Spinal cord (tissue), 10 donors: ENCODE measurements around the gene ERI2. TPM values are rescaled to one million over a fixed set of nuclear protein-coding genes. Genes with fewer than 3 reads are reported as not detected.
A peak's percentile ranks its signal among the peaks of the same experiment; 100 is the strongest.

Experiments used
- DNase-seq, 6 donors: peaks; one replicate each; pipeline versions ENCODE4 v3.0.0 to v3.0.0-alpha.2; 2013 to 2015; ENCODE audit warnings: low spot score in 6 of 6, low read depth in 4 of 6
- H3K27ac ChIP-seq: one replicate; pipeline ENCODE4 v1.5.1; 2013; ENCODE audit warnings: low read depth, low read length, control low read depth
- H3K27me3 ChIP-seq: one replicate; pipeline ENCODE4 v1.6.1; 2013; ENCODE audit warnings: low read length; ENCODE audit not compliant: control insufficient read depth, insufficient read depth
- H3K36me3 ChIP-seq: one replicate; pipeline ENCODE4 v1.6.1; 2013; ENCODE audit warnings: low read length; ENCODE audit not compliant: control insufficient read depth, insufficient read depth
- H3K4me1 ChIP-seq: one replicate; pipeline ENCODE4 v1.6.1; 2013; ENCODE audit warnings: low read length; ENCODE audit not compliant: control insufficient read depth, insufficient read depth
- H3K4me3 ChIP-seq: one replicate; pipeline ENCODE4 v1.5.1; 2013; ENCODE audit warnings: low read depth, low read length, control low read depth
- H3K9me3 ChIP-seq: one replicate; pipeline ENCODE4 v1.6.1; 2013; ENCODE audit warnings: low read length; ENCODE audit not compliant: control insufficient read depth, insufficient read depth
- WGBS: methylation state at CpG from one replicate; pipeline ENCODE4 v1.1.5; 2013; ENCODE audit warnings: missing lambda C conversion rate; ENCODE audit not compliant: insufficient coverage; 5-methylcytosine and 5-hydroxymethylcytosine counted together
- polyA plus RNA-seq, 2 donors: library from polyadenylated mRNA; unstranded; fragments of 120-200 nt; gene quantifications; one replicate each; pipeline ENCODE4 v1.2.1, GENCODE V29; 2013; ENCODE audit not compliant: insufficient read length in 2 of 2
- total RNA-seq, 2 donors: library from RNA; depleted of rRNA in 1 of 2; stranded (reverse); fragments of 120-200 nt in 1 of 2; fragments of >200 nt in 1 of 2; gene quantifications; one replicate each; pipeline versions ENCODE4 v1.2.3 to v1.2.4, GENCODE V29; 2013 to 2014
- donor health status: healthy.

Gene ERI2
- total and polyA plus RNA-seq, 4 donors, result 23.1 to 34.1 (median 24.7) TPM

- Histone ChIP-seq H3K36me3 (peaks cover 13% of the 10 kb centered on the region), H3K4me1 (peaks cover under 1% of the 10 kb centered on the region), H3K4me3 (no peak overlapping the region), H3K27ac (no peak overlapping the region), H3K27me3 (no peaks in the 10 kb centered on the region), H3K9me3 (no peaks in the 10 kb centered on the region)
- DNase-seq, result no peak
Observed at GRCh38 chr16:20846551-20846950, 40.3 kb upstream of the ERI2 start.

DNA sequence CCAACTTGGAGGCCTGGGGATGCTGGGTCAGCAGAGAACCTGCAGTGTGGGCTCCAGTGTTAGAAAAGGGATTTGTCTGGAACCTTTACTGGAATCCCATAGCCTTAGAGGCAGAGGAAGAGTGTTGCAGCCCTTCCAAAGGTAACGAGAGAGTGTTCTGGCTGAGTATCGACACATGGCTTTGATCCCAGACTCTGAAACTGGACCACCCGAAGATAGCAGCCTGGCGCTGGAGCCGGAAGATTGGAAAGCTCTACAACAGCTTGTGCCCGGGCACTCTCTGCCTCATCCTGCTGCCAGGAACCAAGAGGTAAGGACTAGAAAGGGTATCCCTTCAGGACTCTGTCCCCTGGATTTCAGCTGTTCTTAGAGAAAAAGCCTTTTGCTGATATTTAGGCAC, 39.8 kb upstream of the ERI2 start:
- Histone ChIP-seq H3K4me3 (no peak overlapping the region), H3K27ac (no peak overlapping the region), H3K4me1 (no peaks in the 10 kb centered on the region), H3K27me3 (no peaks in the 10 kb centered on the region), H3K9me3 (no peaks in the 10 kb centered on the region), H3K36me3 (peaks cover 13% of the 10 kb centered on the region)
- WGBS, result 84% methylated on average over 6 of the region's 6 CpGs
- DNase-seq, result peak in 1 of 6 donors; percentile 33

DNA sequence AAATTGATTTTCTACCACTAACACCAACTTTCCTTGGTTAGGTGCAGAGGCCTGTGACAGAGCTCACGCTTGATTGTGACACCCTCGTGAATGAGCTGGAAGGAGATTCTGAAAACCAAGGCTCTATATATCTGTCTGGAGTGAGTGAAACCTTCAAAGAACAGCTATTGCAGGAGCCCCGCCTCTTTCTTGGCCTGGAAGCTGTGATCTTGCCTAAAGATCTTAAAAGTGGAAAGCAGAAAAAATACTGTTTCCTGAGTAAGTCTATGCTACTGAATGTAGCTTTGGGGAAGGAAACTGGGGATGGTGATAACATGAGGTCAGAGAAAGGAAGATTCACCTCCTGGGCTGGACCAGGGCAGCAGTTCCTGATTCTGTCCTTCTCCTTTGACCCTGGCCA, 38.3 kb upstream of the ERI2 start:
- 83% methylated on average over 3 of the region's 3 CpGs for WGBS

DNA sequence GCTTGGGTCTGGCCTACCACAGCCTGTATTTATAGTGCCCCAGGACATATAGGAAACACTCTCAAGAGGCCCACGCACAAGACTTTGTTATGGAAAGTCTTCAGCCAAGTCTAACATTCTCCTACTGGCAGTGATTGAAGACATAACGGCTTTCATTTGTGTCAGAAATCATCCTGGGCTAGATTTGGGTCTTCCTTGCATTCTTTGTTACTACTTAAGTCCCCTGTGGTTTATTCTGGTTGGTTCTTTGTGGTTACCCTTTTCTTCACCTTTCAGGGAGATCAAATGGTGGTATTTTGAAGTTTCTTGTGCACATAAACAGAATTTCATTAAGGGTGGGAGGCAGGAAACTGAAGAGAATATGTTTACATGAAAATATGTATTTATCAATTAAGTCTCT, 37.8 kb upstream of the ERI2 start:
- no peak for DNase-seq
- peaks cover 11% of the 10 kb centered on the region for H3K36me3 ChIP-seq
- no CpG with 5 or more reads among the region's 2 CpGs for WGBS
- H3K27ac ChIP-seq, result no peak overlapping the region
- H3K4me1 ChIP-seq, result no peaks in the 10 kb centered on the region
- no peak overlapping the region for H3K4me3 ChIP-seq
- no peaks in the 10 kb centered on the region for H3K27me3 ChIP-seq
- H3K9me3 ChIP-seq, result no peaks in the 10 kb centered on the region

More for the DNA sequence above, 38.3 kb upstream of the ERI2 start:
- no peaks in the 10 kb centered on the region for H3K4me1 ChIP-seq
- no peak overlapping the region for H3K27ac ChIP-seq
- H3K27me3 ChIP-seq, result no peaks in the 10 kb centered on the region
- H3K4me3 ChIP-seq, result no peak overlapping the region
- H3K9me3 ChIP-seq, result no peaks in the 10 kb centered on the region
- H3K36me3 ChIP-seq, result peaks cover 13% of the 10 kb centered on the region
- no peak for DNase-seq

DNA sequence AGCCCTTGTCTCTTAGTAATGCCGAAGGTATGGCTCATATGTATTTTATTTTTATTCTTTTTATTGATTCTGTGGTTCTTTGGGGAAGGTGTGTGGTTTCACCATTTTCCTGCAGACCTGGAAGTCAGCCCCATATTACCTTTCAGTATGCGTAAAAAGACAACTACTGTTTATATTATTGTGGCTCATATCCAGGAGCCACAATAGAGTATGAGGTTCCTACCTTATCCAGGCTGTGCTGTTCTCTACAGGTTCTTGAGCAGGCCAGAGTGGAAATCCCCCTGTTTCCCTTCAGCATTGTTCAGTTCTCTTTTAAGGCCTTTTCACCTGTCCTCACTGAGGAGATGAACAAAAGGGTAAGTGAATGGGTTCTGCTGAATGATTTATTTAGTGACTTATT, 33.2 kb upstream of the ERI2 start:
- H3K4me1 ChIP-seq, result no peaks in the 10 kb centered on the region
- no peaks in the 10 kb centered on the region for H3K27me3 ChIP-seq
- peaks cover 2% of the 10 kb centered on the region for H3K9me3 ChIP-seq
- H3K36me3 ChIP-seq, result peaks cover 12% of the 10 kb centered on the region
- no peak overlapping the region for H3K4me3 ChIP-seq
- DNase-seq, result no peak
- no CpG with 5 or more reads among the region's 2 CpGs for WGBS
- H3K27ac ChIP-seq, result no peak overlapping the region

- no peaks in the 10 kb centered on the region for H3K27me3 ChIP-seq
- DNase-seq, result no peak
- WGBS, result no CpG with 5 or more reads among the region's 1 CpG
- no peak overlapping the region for H3K4me3 ChIP-seq
- H3K9me3 ChIP-seq, result peaks cover 2% of the 10 kb centered on the region
- H3K4me1 ChIP-seq, result no peaks in the 10 kb centered on the region
- H3K36me3 ChIP-seq, result peaks cover 12% of the 10 kb centered on the region
- no peak overlapping the region for H3K27ac ChIP-seq
Observed at GRCh38 chr16:20838240-20838639, 32.0 kb upstream of the ERI2 start.

- H3K9me3 ChIP-seq, result peaks cover 2% of the 10 kb centered on the region
- no peak overlapping the region for H3K27ac ChIP-seq
- H3K36me3 ChIP-seq, result peaks cover 12% of the 10 kb centered on the region
- no peaks in the 10 kb centered on the region for H3K27me3 ChIP-seq
- no peaks in the 10 kb centered on the region for H3K4me1 ChIP-seq
- peak in 1 of 6 donors; percentile 51 for DNase-seq
- no CpG with 5 or more reads among the region's 2 CpGs for WGBS
- no peak overlapping the region for H3K4me3 ChIP-seq
Observed at GRCh38 chr16:20833086-20833485, 26.8 kb upstream of the ERI2 start.

DNA sequence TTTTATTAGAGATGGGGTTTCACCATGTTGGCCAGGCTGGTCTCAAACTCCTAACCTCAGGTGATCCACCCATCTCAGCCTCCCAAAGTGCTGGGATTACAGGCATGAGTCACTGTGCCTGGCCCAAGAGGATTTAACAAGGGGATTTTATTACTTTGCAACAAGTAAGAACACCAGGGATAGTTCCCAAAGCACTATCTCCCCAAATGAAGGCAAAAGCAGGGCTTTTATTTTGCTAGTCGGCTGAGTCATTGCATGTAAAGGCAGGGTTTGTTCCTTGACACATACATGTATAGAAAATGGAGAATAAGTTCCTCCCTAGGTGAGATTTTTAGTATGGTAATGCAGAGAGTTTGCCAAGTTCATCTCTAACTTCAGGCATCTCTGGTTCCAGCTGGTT, 24.1 kb upstream of the ERI2 start:
- Histone ChIP-seq H3K27ac (no peak overlapping the region), H3K4me3 (no peak overlapping the region), H3K36me3 (peaks cover 3% of the 10 kb centered on the region), H3K4me1 (no peaks in the 10 kb centered on the region), H3K27me3 (no peaks in the 10 kb centered on the region), H3K9me3 (no peaks in the 10 kb centered on the region)
- no CpG with 5 or more reads among the region's 1 CpG for WGBS
- no peak for DNase-seq

DNA sequence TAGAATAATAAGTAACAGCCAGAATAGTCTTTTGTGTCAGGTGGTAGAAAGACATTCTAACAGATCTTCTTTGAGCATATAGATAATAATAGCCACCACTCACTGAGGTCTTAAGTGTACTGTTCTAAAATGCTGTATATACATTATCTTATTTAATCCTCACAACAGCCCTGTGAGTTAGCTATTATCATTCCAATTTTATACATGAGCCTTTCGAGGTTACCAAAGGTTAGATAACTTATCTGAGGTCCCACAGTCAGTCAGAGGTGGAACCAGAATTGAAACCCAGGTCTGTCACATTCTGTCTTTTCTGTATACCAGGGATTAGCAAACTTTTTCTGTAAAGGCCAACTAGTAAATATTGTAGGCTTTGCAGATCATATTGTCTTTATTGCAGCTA, 23.3 kb upstream of the ERI2 start:
- no peak for DNase-seq
- Histone ChIP-seq H3K27ac (no peak overlapping the region), H3K27me3 (no peaks in the 10 kb centered on the region), H3K9me3 (no peaks in the 10 kb centered on the region), H3K4me3 (no peak overlapping the region), H3K36me3 (no peaks in the 10 kb centered on the region), H3K4me1 (no peaks in the 10 kb centered on the region)
- WGBS, result 89% methylated on average over 1 of the region's 1 CpG

- H3K9me3 ChIP-seq, result no peaks in the 10 kb centered on the region
- no peak for DNase-seq
- H3K4me1 ChIP-seq, result no peaks in the 10 kb centered on the region
- H3K4me3 ChIP-seq, result no peak overlapping the region
- no peak overlapping the region for H3K27ac ChIP-seq
- H3K27me3 ChIP-seq, result no peaks in the 10 kb centered on the region
- H3K36me3 ChIP-seq, result peaks cover 3% of the 10 kb centered on the region
- WGBS, result 100% methylated on average over 3 of the region's 3 CpGs
Observed at GRCh38 chr16:20826039-20826566, 19.8 kb upstream of the ERI2 start.
